NCI-H2107 treated with DMSO at 0.1 percent for 48 hours (cell line): ENCODE measurements around the gene CSF2RB.

Source experiments
- DNase-seq: peaks from one replicate; lab custom pipeline; 2025; ENCODE audit not compliant: unreplicated experiment; lab: John Stamatoyannopoulos, UW

CSF2RB gene

GRCh38 chr22:36887162-36887561, 26.3 kb upstream of the CSF2RB start:
- DNase-seq = no peak

- no peak for DNase-seq
Observed at GRCh38 chr22:36891646-36892045, 21.8 kb upstream of the CSF2RB start.

DNA sequence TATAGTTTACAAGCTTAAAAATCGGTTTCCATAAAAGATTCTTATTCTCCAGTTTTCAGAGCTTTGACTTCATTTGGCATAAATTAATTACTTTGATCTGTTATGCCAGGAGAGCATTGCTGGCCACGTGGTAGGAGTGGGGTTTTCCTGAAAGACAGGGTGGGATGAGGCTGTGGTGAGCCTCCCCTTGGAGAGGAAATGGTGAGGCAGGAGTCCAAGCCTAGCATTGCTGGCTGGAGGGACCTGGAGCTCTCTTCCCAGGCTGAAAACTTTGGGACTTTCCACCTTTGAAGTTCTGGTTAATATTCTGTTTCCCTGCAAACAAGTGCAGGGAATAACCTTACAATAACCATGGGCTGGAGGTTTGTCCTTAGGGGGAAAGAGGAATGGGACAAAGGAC, 21.1 kb upstream of the CSF2RB start:
- no peak for DNase-seq

GRCh38 chr22:36893262-36893661, 20.2 kb upstream of the CSF2RB start:
- DNase-seq = no peak

GRCh38 chr22:36894266-36894665, 19.2 kb upstream of the CSF2RB start:
- DNase-seq = no peak

GRCh38 chr22:36897611-36898010, 15.8 kb upstream of the CSF2RB start:
- no peak for DNase-seq

DNA sequence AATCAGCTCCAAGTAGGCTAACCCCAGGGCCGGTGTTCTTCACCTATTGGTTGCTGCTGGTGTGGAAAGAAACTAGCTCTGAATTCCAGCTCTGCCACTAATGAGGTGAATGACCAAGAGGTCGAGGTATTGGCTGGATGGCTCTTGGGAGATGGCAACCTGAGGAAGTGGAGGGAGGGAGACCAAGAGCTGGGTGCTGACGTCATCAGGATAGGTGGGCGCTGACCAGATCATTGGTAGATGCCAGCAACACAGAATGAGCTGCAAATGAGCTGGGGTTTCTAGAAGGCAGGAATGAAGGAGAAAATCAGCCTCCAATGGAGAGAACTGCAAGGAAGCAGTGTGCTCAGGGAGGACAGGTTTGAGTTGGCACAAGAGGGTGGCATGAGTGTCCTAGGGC, 14.7 kb upstream of the CSF2RB start:
- DNase-seq = no peak

DNA sequence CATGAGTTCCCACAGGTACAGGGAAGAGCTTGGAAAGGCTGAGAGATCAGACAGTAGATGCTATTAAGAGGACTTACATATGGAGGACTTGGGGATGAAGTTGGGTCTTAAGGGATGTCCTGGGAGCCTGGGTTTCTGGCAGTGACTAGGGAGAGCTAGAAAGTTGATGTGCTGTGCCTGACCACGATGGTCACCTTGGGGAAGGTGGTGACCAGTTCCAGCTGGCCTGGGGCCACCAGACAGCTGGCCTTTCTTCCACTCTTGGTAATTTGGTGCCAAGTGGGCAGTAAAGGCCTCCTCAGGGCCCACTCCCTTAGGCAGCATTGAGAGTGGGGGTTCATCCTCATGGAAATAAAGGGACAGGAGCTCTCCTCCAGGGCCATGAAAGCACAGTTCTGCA, 13.9 kb upstream of the CSF2RB start:
- DNase-seq = no peak

GRCh38 chr22:36900225-36900624, 13.2 kb upstream of the CSF2RB start:
- no peak for DNase-seq

- no peak for DNase-seq
Observed at GRCh38 chr22:36900880-36901279, 12.5 kb upstream of the CSF2RB start.

DNA sequence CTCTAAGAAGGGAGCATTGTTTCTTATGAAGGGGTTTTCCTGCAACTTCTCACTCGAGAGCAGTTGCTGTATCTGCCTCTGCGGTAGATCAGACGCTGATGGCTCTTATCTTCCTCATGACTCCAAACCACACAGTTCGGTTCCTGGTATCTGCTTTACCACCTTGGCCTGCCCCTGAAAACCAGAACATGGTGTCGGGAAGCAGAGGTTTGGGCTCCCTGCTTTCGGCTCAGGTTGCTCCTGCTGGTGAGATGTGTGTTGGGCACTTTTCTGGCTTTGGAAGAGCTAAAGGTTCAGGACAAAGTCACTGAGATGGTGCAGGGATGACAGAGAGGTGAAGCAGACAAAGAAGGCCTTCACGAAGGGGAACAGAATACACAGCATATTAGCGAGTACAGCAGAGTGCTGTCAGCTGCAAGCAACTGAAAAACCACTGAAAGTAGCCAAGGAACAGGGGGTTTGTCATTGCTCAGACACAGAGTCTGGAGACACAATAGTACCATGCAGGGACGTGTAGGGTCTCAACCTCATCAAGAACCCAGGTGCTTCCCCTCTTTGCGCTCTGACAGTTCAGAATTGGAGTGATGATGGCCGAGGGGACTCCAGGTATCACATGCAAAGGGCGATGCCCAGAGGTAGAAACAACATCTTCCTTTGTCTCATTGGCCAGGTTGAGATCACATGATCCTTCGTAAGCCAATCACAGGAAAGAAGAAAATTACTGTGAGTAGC, 11.9 kb upstream of the CSF2RB start:
- DNase-seq = no peak

DNA sequence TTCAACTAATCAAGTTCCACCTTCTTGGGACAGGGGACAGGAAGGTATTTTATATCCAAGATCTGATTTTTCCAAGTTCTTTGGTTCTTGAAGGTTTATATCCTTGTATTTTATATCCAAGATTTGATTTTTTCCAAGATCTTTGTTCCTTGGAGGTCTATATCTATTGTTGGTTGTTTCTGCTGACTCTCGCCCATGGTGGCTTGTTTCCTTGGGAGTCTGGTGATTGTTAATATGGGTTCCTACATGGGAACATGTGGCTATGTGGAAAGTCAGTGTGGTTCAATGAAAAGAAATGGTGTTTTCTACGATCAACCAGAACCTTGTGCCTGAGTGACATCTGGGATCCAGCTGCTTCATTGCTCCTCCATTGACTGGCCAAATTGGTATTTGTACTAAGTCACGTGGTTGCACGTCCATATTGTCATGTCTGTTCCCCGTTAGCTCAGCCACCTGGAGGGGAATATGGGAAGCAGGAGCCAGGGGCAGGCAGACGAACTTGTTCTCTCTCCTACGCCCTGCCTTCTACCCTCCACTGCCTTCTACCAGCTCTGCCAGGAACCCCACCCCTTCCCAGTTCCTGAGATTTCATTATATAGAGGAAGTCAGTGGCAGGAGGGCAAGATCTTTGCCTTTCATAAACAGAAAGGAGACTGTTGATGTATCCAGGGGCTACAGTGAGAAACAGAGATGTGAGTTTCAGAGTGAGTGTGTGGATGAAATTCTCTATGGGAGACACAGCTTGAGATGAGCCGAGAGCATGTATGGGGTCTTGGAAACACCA, 11.1 kb upstream of the CSF2RB start:
- DNase-seq = no peak

GRCh38 chr22:36904260-36904880, 9.1 kb upstream of the CSF2RB start:
- no peak for DNase-seq

- DNase-seq = no peak
Observed at GRCh38 chr22:36907253-36908195, 5.9 kb upstream of the CSF2RB start.

DNA sequence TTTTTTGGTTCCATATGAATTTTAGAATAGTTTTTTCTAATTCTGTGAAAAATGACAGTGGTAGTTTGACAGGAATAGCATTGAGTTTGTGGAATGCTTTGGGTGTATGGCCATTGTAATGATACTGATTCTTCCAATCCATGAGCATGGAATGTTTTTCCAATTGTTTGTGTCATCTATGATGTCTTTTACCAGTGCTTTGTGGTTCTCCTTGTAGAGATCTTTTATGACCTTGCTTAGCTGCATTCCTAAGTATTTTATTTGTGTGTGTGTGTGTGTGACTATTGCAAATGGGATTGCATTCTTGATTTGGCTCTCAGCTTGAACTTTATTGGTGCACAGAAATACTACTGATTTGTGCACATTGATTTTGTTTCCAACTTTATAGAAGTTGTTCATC, 3.0 kb upstream of the CSF2RB start:
- no peak for DNase-seq

- DNase-seq = no peak
Observed at GRCh38 chr22:36911887-36912661, 1.4 kb upstream of the CSF2RB start.

DNA sequence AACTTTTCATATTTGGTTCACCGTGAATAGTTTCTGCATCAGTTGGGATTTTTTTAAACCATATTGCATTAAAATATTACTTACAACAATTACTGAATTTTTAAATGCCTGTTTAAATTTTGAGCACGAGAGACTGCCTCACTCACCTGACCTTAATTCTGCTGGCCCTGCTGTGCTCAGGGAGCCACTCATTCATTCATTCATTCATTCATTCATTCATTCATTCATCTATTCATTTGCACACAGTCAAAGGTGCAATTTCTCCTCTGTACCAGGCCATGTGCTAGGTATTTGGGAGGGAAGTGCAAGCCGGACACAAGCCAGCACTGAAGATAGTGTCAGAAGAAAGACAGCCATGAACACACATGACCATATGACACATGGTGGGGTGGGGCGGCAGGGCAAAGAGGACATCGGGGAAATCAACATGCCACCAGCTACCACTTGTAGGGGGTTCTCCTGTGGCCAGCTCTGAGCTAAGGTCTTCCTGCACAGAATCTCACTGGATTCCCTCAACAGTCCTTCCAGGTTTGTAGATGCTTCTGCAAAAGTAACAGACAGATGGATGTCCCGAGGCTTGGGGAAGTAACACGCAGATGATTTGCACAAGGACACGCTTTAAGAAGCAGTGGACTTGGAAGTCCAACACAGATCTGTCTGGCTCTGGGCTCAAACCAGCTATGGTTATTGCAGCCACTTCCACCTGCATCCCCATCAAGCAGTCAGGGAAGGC, 568 bp upstream of the CSF2RB start:
- no peak for DNase-seq

- no peak for DNase-seq
Observed at GRCh38 chr22:36914390-36914752, 943 bp downstream of the CSF2RB start.

DNA sequence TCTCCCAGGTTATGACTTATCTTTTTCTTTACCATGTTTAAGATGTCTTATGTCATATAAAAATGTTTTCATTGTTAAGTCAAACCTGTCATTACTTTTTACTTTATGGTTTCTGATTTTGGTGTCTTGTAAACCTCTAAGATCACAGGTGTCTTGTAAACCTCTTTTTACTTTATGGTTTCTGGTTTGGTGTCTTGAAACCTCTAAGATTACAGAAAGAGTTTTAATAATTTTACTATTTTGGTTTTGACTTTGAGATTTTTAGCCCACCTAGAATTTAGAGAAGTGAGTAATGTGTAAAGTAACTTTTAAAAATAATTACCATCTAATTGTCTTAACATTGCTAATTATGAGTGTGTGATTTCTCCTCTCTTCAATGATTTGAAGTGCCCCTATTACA, 2.6 kb downstream of the CSF2RB start:
- no peak for DNase-seq
